Endothelial cell of umbilical vein (primary cell): Measurements from ENCODE around the gene WHRN. TPM values are rescaled to one million over a fixed set of nuclear protein-coding genes. Genes with fewer than 3 reads are reported as not detected.

Experiments used
- BruUV-seq: library from RNA; stranded (reverse); fragments of 400-500 nt; replicated peaks from 2 replicates; lab custom pipeline; 2021; lab: Mats Ljungman, UMichigan
- CTCF ChIA-PET: fragments of 300-600, 350-600 bp; sonication (Branson Sonifier 250); formaldehyde crosslinking; loops from one replicate; lab custom pipeline; 2021; ENCODE audit warnings: antibody characterized with exemption, inconsistent platforms; lab: Charles Lee
- POLR2A ChIA-PET: fragments of 300-600, 350-600 bp; sonication (Branson Sonifier 250); formaldehyde crosslinking; loops from one replicate; lab custom pipeline; 2021; ENCODE audit warnings: antibody characterized with exemption, inconsistent platforms; lab: Charles Lee
- DNase-seq: peaks from one replicate; pipeline ENCODE4 v3.0.0-alpha.2; 2011; ENCODE audit warnings: low read depth, low spot score
- FAIRE-seq: peaks from 2 replicates; lab custom pipeline; 2011; peaks lifted over from hg19 to GRCh38; lab: Jason Lieb, UNC
- H2AFZ ChIP-seq: 2 replicates; pipeline ENCODE4 v1.6.0; 2012; ENCODE audit warnings: low read depth, low read length, control low read depth, inconsistent platforms
- H3K27ac ChIP-seq: 2 replicates; pipeline ENCODE4 v1.5.1; 2011; ENCODE audit warnings: low read depth, mild to moderate bottlenecking, control low read depth, low read length, moderate library complexity; ENCODE audit not compliant: insufficient read depth
- H3K27me3 ChIP-seq, 2 experiments: 2 replicates each; pipeline versions ENCODE4 v1.6.0 to v1.6.1; 2011; ENCODE audit warnings: low read length in 2 of 2, mixed read lengths in 1 of 2; ENCODE audit not compliant: control insufficient read depth in 2 of 2, insufficient read depth in 2 of 2
- H3K36me3 ChIP-seq, 2 experiments: 2 replicates in 1 of 2; 3 replicates in 1 of 2; pipeline ENCODE4 v1.5.1; 2011; ENCODE audit warnings: low read length in 2 of 2, mild to moderate bottlenecking in 1 of 2, moderate library complexity in 1 of 2; ENCODE audit not compliant: control insufficient read depth in 2 of 2, insufficient read depth in 2 of 2; ENCODE audit errors: extremely low read depth in 1 of 2
- H3K4me1 ChIP-seq: 3 replicates; pipeline ENCODE4 v1.5.1; 2011; ENCODE audit warnings: mild to moderate bottlenecking, low read length; ENCODE audit not compliant: control insufficient read depth, insufficient read depth; ENCODE audit errors: extremely low read depth
- H3K4me2 ChIP-seq: 2 replicates; pipeline ENCODE4 v1.6.1; 2011; ENCODE audit warnings: low read length, control low read depth, mixed read lengths; ENCODE audit not compliant: insufficient read depth
- H3K4me3 ChIP-seq, 3 experiments: fragments of 200-600 bp in 1 of 3; sonication (generic), shearing (Covaris generic) in 1 of 3; replicated peaks in 1 of 3; 2 replicates each; pipeline ENCODE4 v1.5.1; 2011 to 2016; ENCODE audit warnings: control low read depth in 3 of 3, low read length in 3 of 3, mild to moderate bottlenecking in 2 of 3, inconsistent platforms in 1 of 3, low read depth in 1 of 3, moderate library complexity in 1 of 3; ENCODE audit not compliant: insufficient read depth in 1 of 3
- H3K79me2 ChIP-seq: 2 replicates; pipeline ENCODE4 v1.6.0; 2012; ENCODE audit warnings: low read length, inconsistent platforms; ENCODE audit not compliant: control insufficient read depth, insufficient read depth
- H3K9ac ChIP-seq: replicated peaks from 2 replicates; pipeline ENCODE3; 2011; ENCODE audit warnings: low read length, control low read depth; ENCODE audit not compliant: insufficient read depth; ENCODE audit errors: extremely low read depth
- H3K9me1 ChIP-seq: replicated peaks from 3 replicates; pipeline ENCODE4 v1.6.0; 2011; ENCODE audit warnings: mild to moderate bottlenecking, low read length; ENCODE audit not compliant: control insufficient read depth, insufficient read depth; ENCODE audit errors: extremely low read depth
- H3K9me3 ChIP-seq: replicated peaks from 2 replicates; pipeline ENCODE4 v1.5.1; 2012; ENCODE audit warnings: low read length, inconsistent platforms; ENCODE audit not compliant: control insufficient read depth, insufficient read depth
- H4K20me1 ChIP-seq: replicated peaks from 2 replicates; pipeline ENCODE3; 2011; ENCODE audit warnings: mild to moderate bottlenecking, low read length; ENCODE audit not compliant: control insufficient read depth, insufficient read depth; ENCODE audit errors: extremely low read depth
- CTCF ChIP-seq, 2 donors: IDR thresholded peaks; 1 replicate in 1 of 2; 2 replicates in 1 of 2; pipeline ENCODE4 v1.5.1; 2011; ENCODE audit warnings: low read length in 2 of 2, mild to moderate bottlenecking in 2 of 2, moderate library complexity in 2 of 2, control low read depth in 1 of 2, inconsistent platforms in 1 of 2, low read depth in 1 of 2; ENCODE audit not compliant: insufficient read depth in 1 of 2; ENCODE audit errors: extremely low read depth in 1 of 2
- EZH2 ChIP-seq: IDR thresholded peaks from 2 replicates; pipeline ENCODE4 v1.6.1; 2012; ENCODE audit warnings: borderline replicate concordance, low read depth, mild to moderate bottlenecking, moderate library complexity, low read length, inconsistent platforms; ENCODE audit not compliant: severe bottlenecking
- FOS ChIP-seq: IDR thresholded peaks from 2 replicates; pipeline ENCODE4 v1.6.1; 2011; ENCODE audit warnings: mild to moderate bottlenecking, low read length, moderate library complexity, borderline replicate concordance; ENCODE audit not compliant: insufficient read depth
- GATA2 ChIP-seq: IDR thresholded peaks from 2 replicates; pipeline ENCODE4 v1.7.0; 2011; ENCODE audit warnings: low read depth, mild to moderate bottlenecking, moderate library complexity, mixed read lengths, low read length; ENCODE audit not compliant: insufficient read length, insufficient read depth
- JUN ChIP-seq: IDR thresholded peaks from 2 replicates; pipeline ENCODE4 v1.6.1; 2011; ENCODE audit warnings: borderline replicate concordance, low read depth; ENCODE audit not compliant: insufficient read length, insufficient read depth
- MAX ChIP-seq: IDR thresholded peaks from 2 replicates; pipeline ENCODE4 v1.6.1; 2011; ENCODE audit not compliant: insufficient read depth, insufficient read length
- MYC ChIP-seq: IDR thresholded peaks from one replicate; pipeline ENCODE4 v1.6.1; 2011; ENCODE audit warnings: mild to moderate bottlenecking, low read depth, low read length
- POLR2A ChIP-seq: IDR thresholded peaks from 2 replicates; pipeline ENCODE4 v1.6.1; 2012; ENCODE audit warnings: low read depth, mild to moderate bottlenecking, control low read depth, low read length
- POLR2AphosphoS5 ChIP-seq: IDR thresholded peaks from 2 replicates; pipeline ENCODE4 v1.6.1; 2012; ENCODE audit warnings: low read depth, mild to moderate bottlenecking, control low read depth, low read length, moderate library complexity; ENCODE audit not compliant: insufficient read depth
- dilution Hi-C: fragments of 300-500 bp; cut with MboI; formaldehyde crosslinking; loops from one replicate; pipeline ENCODE4 v1.15.0; 2019; ENCODE audit warnings: low sequenced_read_pairs; ENCODE audit not compliant: extremely low pct_ligation_motif_present
- intact Hi-C: fragments of 100-400 bp; cut with micrococcal nuclease; formaldehyde crosslinking; loops from one replicate; pipeline ENCODE4 v1.10.0; 2022
- polyA plus RNA-seq, 4 experiments: library from polyadenylated mRNA; depleted of rRNA in 3 of 4; stranded (reverse) in 3 of 4; unstranded in 1 of 4; fragments of >200 nt; gene quantifications; 2 replicates each; pipeline versions ENCODE4 v1.2.1 to v1.2.3, GENCODE V29; 2011 to 2012; ENCODE audit warnings: missing spikeins in 1 of 4
- total RNA-seq: library from RNA; stranded (reverse); gene quantifications from 2 replicates; pipeline ENCODE4 v1.2.3, GENCODE V29; 2021

The WHRN gene
- total and polyA plus RNA-seq, 2 donors (not counting 3 experiments of a cell fraction or from before 2014, with no cell fraction given), result 0.35 to 0.69 TPM

- no peaks in the 10 kb centered on the region for H3K9me3 ChIP-seq
- CTCF ChIA-PET, result interaction anchor here (1.4 kb wide), 1 partner anchor 228 kb away, joined by 5 read pairs; no protein-coding TSS in a partner anchor
- H3K9ac ChIP-seq, result no peak overlapping the region
- dilution Hi-C loops, result no loop called here
- H3K27ac ChIP-seq, result no peak overlapping the region
- POLR2A ChIA-PET, result no interaction called here
- no peak overlapping the region for H2AFZ ChIP-seq
- intact Hi-C loops, result no loop called here
- H3K4me3 ChIP-seq, result no peak overlapping the region
- no peaks in the 10 kb centered on the region for H3K79me2 ChIP-seq
- no peaks in the 10 kb centered on the region for H3K4me1 ChIP-seq
- TF ChIP-seq POLR2A (no peak), CTCF (IDR thresholded peaks at IDR 0.05; ENCODE audit: extremely low read depth in 1 of 2, insufficient read depth in 1 of 2, low read depth in 1 of 2, low read length in 2 of 2) (no peak), EZH2 (no peak), FOS (no peak), MAX (no peak), MYC (no peak), GATA2 (no peak), JUN (no peak), POLR2AphosphoS5 (no peak)
- H3K9me1 ChIP-seq, result no peaks in the 10 kb centered on the region
- H4K20me1 ChIP-seq, result no peaks in the 10 kb centered on the region
- DNase-seq (no peak), FAIRE-seq (no peak)
- no peaks in the 10 kb centered on the region for H3K36me3 ChIP-seq
- H3K27me3 ChIP-seq, result peaks cover 0 to 2% of the 10 kb centered on the region in 2 experiments
- H3K4me2 ChIP-seq, result no peak overlapping the region
- BruUV-seq, result no TSS peak
These were observed 80.1 kb downstream of the WHRN start for GRCh38 chr9:114425126-114425525.
